Measurements from ENCODE around the gene JPT2. TPM values are rescaled to one million over a fixed set of nuclear protein-coding genes. Genes with fewer than 3 reads are reported as not detected.

JPT2 gene
- total and polyA plus RNA-seq, 10 of the 15 experiments (the other 5 are each of a cell fraction or from before 2014, with no cell fraction given), result 11.7 to 78.4 (median 48.4) TPM

DNA sequence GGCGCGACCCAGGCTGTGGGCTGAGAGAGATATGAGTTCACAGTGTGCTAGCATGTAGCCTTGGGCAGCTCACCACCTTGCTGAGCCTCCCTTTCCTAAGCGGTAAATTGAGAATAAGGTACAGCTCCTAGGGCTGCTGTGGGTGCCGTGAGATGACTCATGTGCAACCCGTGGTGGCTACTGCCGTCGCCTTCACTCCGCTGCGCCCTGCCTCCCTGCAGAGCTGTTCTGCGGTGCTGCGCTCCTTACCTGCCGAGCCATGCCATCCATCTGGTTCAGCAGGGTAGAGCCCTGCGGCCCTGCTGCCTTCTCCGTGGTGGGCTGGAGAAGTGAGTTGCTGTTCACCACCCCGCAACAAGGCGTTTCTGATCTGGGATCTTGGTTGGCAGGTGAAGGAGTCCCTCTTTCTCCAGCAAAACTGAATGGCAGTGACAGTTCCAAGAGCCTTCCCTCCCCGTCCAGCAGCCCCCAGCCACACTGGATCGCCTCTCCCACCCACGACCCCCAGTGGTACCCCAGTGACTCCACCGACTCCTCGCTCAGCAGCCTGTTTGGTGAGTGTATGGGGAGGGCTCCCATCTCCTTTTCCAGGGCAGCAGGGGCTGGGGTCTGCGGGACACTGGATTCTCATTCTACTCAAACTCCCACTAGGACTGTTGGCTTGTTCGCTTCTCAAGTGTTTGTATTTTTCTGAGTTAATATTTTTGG is 9.3 kb upstream of the JPT2 start:
- no peak for ATAC-seq
- Histone ChIP-seq H3K9ac (ENCODE audit: control insufficient read depth, insufficient read depth, low read length) (no peak overlapping the region), H4K20me1 (ENCODE audit: control insufficient read depth, insufficient read depth) (no peaks in the 10 kb centered on the region), H3K27me3 (replicated peaks in 1 of 2; ENCODE audit: control insufficient read depth in 2 of 2, insufficient read depth in 2 of 2, low read length in 1 of 2) (no peaks in the 10 kb centered on the region), H3K4me1 (ENCODE audit: control insufficient read depth, insufficient read depth, low read length) (no peaks in the 10 kb centered on the region), H2AFZ (ENCODE audit: control insufficient read depth, low read depth, low read length) (no peak overlapping the region), H3K36me3 (ENCODE audit: control insufficient read depth in 2 of 2, insufficient read depth in 2 of 2, low read length in 1 of 2) (peaks cover 5 to 30% of the 10 kb centered on the region in 2 experiments; a peak in 3 of 4 replicates), H3K4me2 (ENCODE audit: control insufficient read depth, insufficient read depth) (no peak overlapping the region), H3K79me2 (ENCODE audit: control insufficient read depth, insufficient read depth, low read length) (no peaks in the 10 kb centered on the region), H3K9me3 (replicated peaks; ENCODE audit: control insufficient read depth, insufficient read depth, low read length) (no peaks in the 10 kb centered on the region), H3K4me3 (no peak overlapping the region), H3K27ac (ENCODE audit: control insufficient read depth, insufficient read depth) (no peak overlapping the region)
- no peak for FAIRE-seq
- intact Hi-C loops (cut with micrococcal nuclease; ENCODE audit: unreplicated experiment) (no loop called here), in situ Hi-C loops (cut with MboI) (no loop called here)
- no peak for DNase-seq (ENCODE audit: low read depth, low spot score)
- ChIA-PET RAD21 (ENCODE audit: unreplicated experiment) (no interaction called here), SMC1A (ENCODE audit: uncharacterized antibody, unreplicated experiment) (no interaction called here), CTCF (no interaction called here), POLR2A (no interaction called here)
- no TSS peak for BruUV-seq (replicated peaks)
- 95% methylated on average over 20 of the region's 23 CpGs for WGBS (ENCODE audit: insufficient coverage, insufficient replicate concordance, low lambda C conversion rate, missing lambda C conversion rate)
- TF ChIP-seq, protein P1, sequence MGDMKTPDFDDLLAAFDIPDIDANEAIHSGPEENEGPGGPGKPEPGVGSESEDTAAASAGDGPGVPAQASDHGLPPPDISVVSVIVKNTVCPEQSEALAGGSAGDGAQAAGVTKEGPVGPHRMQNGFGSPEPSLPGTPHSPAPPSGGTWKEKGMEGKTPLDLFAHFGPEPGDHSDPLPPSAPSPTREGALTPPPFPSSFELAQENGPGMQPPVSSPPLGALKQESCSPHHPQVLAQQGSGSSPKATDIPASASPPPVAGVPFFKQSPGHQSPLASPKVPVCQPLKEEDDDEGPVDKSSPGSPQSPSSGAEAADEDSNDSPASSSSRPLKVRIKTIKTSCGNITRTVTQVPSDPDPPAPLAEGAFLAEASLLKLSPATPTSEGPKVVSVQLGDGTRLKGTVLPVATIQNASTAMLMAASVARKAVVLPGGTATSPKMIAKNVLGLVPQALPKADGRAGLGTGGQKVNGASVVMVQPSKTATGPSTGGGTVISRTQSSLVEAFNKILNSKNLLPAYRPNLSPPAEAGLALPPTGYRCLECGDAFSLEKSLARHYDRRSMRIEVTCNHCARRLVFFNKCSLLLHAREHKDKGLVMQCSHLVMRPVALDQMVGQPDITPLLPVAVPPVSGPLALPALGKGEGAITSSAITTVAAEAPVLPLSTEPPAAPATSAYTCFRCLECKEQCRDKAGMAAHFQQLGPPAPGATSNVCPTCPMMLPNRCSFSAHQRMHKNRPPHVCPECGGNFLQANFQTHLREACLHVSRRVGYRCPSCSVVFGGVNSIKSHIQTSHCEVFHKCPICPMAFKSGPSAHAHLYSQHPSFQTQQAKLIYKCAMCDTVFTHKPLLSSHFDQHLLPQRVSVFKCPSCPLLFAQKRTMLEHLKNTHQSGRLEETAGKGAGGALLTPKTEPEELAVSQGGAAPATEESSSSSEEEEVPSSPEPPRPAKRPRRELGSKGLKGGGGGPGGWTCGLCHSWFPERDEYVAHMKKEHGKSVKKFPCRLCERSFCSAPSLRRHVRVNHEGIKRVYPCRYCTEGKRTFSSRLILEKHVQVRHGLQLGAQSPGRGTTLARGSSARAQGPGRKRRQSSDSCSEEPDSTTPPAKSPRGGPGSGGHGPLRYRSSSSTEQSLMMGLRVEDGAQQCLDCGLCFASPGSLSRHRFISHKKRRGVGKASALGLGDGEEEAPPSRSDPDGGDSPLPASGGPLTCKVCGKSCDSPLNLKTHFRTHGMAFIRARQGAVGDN (IDR thresholded peaks at IDR 0.05), result no peak
- TF ChIP-seq IRF4 (IDR thresholded peaks at IDR 0.05; ENCODE audit: low read depth, low read length) (no peak), NR2C2 (IDR thresholded peaks at IDR 0.05; ENCODE audit: borderline replicate concordance, control insufficient read depth, insufficient read length, low read depth) (no peak), ETV6 (conservative IDR thresholded peaks at IDR 0.05 in 1 of 2, IDR thresholded peaks at IDR 0.05 in 1 of 2; ENCODE audit: borderline replicate concordance in 1 of 2, low read depth in 1 of 2) (no peak), STAT1 (conservative IDR thresholded peaks at IDR 0.05) (no peak)
- TF ChIP-seq, protein P2, sequence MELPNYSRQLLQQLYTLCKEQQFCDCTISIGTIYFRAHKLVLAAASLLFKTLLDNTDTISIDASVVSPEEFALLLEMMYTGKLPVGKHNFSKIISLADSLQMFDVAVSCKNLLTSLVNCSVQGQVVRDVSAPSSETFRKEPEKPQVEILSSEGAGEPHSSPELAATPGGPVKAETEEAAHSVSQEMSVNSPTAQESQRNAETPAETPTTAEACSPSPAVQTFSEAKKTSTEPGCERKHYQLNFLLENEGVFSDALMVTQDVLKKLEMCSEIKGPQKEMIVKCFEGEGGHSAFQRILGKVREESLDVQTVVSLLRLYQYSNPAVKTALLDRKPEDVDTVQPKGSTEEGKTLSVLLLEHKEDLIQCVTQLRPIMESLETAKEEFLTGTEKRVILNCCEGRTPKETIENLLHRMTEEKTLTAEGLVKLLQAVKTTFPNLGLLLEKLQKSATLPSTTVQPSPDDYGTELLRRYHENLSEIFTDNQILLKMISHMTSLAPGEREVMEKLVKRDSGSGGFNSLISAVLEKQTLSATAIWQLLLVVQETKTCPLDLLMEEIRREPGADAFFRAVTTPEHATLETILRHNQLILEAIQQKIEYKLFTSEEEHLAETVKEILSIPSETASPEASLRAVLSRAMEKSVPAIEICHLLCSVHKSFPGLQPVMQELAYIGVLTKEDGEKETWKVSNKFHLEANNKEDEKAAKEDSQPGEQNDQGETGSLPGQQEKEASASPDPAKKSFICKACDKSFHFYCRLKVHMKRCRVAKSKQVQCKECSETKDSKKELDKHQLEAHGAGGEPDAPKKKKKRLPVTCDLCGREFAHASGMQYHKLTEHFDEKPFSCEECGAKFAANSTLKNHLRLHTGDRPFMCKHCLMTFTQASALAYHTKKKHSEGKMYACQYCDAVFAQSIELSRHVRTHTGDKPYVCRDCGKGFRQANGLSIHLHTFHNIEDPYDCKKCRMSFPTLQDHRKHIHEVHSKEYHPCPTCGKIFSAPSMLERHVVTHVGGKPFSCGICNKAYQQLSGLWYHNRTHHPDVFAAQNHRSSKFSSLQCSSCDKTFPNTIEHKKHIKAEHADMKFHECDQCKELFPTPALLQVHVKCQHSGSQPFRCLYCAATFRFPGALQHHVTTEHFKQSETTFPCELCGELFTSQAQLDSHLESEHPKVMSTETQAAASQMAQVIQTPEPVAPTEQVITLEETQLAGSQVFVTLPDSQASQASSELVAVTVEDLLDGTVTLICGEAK (IDR thresholded peaks at IDR 0.05; ENCODE audit: borderline replicate concordance), result no peak
- TF ChIP-seq, protein P3, sequence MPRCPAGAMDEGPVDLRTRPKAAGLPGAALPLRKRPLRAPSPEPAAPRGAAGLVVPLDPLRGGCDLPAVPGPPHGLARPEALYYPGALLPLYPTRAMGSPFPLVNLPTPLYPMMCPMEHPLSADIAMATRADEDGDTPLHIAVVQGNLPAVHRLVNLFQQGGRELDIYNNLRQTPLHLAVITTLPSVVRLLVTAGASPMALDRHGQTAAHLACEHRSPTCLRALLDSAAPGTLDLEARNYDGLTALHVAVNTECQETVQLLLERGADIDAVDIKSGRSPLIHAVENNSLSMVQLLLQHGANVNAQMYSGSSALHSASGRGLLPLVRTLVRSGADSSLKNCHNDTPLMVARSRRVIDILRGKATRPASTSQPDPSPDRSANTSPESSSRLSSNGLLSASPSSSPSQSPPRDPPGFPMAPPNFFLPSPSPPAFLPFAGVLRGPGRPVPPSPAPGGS (IDR thresholded peaks at IDR 0.05; ENCODE audit: borderline replicate concordance, insufficient read depth, low read depth, low read length, poor library complexity, severe bottlenecking), result no peak
- TF ChIP-seq, protein P4, sequence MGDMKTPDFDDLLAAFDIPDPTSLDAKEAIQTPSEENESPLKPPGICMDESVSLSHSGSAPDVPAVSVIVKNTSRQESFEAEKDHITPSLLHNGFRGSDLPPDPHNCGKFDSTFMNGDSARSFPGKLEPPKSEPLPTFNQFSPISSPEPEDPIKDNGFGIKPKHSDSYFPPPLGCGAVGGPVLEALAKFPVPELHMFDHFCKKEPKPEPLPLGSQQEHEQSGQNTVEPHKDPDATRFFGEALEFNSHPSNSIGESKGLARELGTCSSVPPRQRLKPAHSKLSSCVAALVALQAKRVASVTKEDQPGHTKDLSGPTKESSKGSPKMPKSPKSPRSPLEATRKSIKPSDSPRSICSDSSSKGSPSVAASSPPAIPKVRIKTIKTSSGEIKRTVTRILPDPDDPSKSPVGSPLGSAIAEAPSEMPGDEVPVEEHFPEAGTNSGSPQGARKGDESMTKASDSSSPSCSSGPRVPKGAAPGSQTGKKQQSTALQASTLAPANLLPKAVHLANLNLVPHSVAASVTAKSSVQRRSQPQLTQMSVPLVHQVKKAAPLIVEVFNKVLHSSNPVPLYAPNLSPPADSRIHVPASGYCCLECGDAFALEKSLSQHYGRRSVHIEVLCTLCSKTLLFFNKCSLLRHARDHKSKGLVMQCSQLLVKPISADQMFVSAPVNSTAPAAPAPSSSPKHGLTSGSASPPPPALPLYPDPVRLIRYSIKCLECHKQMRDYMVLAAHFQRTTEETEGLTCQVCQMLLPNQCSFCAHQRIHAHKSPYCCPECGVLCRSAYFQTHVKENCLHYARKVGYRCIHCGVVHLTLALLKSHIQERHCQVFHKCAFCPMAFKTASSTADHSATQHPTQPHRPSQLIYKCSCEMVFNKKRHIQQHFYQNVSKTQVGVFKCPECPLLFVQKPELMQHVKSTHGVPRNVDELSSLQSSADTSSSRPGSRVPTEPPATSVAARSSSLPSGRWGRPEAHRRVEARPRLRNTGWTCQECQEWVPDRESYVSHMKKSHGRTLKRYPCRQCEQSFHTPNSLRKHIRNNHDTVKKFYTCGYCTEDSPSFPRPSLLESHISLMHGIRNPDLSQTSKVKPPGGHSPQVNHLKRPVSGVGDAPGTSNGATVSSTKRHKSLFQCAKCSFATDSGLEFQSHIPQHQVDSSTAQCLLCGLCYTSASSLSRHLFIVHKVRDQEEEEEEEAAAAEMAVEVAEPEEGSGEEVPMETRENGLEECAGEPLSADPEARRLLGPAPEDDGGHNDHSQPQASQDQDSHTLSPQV (IDR thresholded peaks at IDR 0.05), result no peak
